Thoracic aorta (tissue), 2 donors: Measurements from ENCODE around the gene CD83. TPM values are rescaled to one million over a fixed set of nuclear protein-coding genes. Genes with fewer than 3 reads are reported as not detected.

Experiments
- ATAC-seq: fragments of 150-250 bp; one replicate; pipeline ENCODE4 v1.8.0; 2017; ENCODE audit warnings: low read depth; ENCODE audit not compliant: insufficient number of reproducible peaks, low FRiP score
- DNase-seq: peaks from one replicate; pipeline ENCODE4 v3.0.0-alpha.2; 2020; ENCODE audit warnings: low spot score
- H3K27ac ChIP-seq, 2 donors: fragments of 200-600 bp; sonication (generic); 1 replicate in 1 of 2; 2 replicates in 1 of 2; pipeline ENCODE4 v1.5.1; 2016; ENCODE audit warnings: mild to moderate bottlenecking in 2 of 2, moderate library complexity in 2 of 2
- H3K27me3 ChIP-seq: fragments of 200-600 bp; sonication (generic); replicated peaks from 2 replicates; pipeline ENCODE4 v1.6.0; 2016; ENCODE audit warnings: mild to moderate bottlenecking; ENCODE audit not compliant: insufficient read depth
- H3K36me3 ChIP-seq: fragments of 200-600 bp; sonication (generic); one replicate; pipeline ENCODE4 v1.5.1; 2016
- H3K4me1 ChIP-seq, 2 donors: fragments of 200-600 bp; sonication (generic); 1 replicate in 1 of 2; 2 replicates in 1 of 2; pipeline versions ENCODE4 v1.5.1 to v1.6.0; 2016; ENCODE audit warnings: low read depth in 2 of 2, mild to moderate bottlenecking in 1 of 2; ENCODE audit not compliant: control insufficient read depth in 1 of 2
- H3K4me3 ChIP-seq: fragments of 200-600 bp; sonication (generic); 2 replicates; pipeline ENCODE4 v1.5.1; 2016; ENCODE audit warnings: mild to moderate bottlenecking
- H3K9me3 ChIP-seq: fragments of 200-600 bp; sonication (generic); 2 replicates; pipeline ENCODE4 v1.5.1; 2016
- CTCF ChIP-seq: fragments of 200-600 bp; sonication (generic); IDR thresholded peaks from one replicate; pipeline ENCODE4 v1.5.1; 2019; ENCODE audit warnings: antibody characterized with exemption
- total RNA-seq, 2 donors: library from RNA; depleted of rRNA; stranded (reverse); fragments of >200 nt; gene quantifications; one replicate each; pipeline versions ENCODE4 v1.1.0 to v1.2.3, GENCODE V29; 2016

CD83 gene
- total RNA-seq, 2 donors from 2014 or later = 1.1 to 8.0 TPM

- H3K9me3 ChIP-seq = no peaks in the 10 kb centered on the region
- ATAC-seq (no peak), DNase-seq (no peak)
- no peaks in the 10 kb centered on the region for H3K27me3 ChIP-seq
- H3K4me1 ChIP-seq = no peaks in the 10 kb centered on the region
- no peaks in the 10 kb centered on the region for H3K36me3 ChIP-seq
- no peak overlapping the region for H3K27ac ChIP-seq
- TF ChIP-seq CTCF = no peak
- H3K4me3 ChIP-seq = no peak overlapping the region
Measured at GRCh38 chr6:14092316-14092715, 25.3 kb upstream of the CD83 start.

GRCh38 chr6:14092838-14093789 lies 24.5 kb upstream of the CD83 start:
- H3K4me3 ChIP-seq = no peak overlapping the region
- TF ChIP-seq CTCF = no peak
- no peaks in the 10 kb centered on the region for H3K4me1 ChIP-seq
- no peaks in the 10 kb centered on the region for H3K27me3 ChIP-seq
- no peaks in the 10 kb centered on the region for H3K9me3 ChIP-seq
- no peak overlapping the region for H3K27ac ChIP-seq
- ATAC-seq (no peak), DNase-seq (no peak)
- no peaks in the 10 kb centered on the region for H3K36me3 ChIP-seq

DNA sequence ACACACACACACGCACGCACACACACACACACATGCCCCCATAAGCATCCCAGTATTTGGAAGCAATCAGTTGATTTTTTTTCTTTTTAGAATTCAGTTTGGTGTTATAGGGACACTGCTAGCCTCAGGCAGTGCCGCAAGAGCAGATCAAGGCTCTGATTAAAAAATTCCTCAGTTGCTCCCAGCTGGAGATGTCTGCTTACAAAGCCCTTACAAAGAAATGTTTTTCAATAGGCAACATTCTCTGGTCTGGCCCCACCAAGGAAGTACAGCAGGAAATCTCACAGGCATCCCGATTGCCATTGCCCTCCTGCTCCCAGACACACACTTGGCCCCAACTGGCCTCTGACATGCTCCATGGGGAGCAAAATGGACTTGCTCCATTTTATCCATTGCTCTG lies 22.9 kb upstream of the CD83 start:
- H3K4me3 ChIP-seq = no peak overlapping the region
- no peaks in the 10 kb centered on the region for H3K36me3 ChIP-seq
- H3K27me3 ChIP-seq = no peaks in the 10 kb centered on the region
- ATAC-seq (no peak), DNase-seq (no peak)
- no peak overlapping the region for H3K27ac ChIP-seq
- H3K4me1 ChIP-seq = no peaks in the 10 kb centered on the region
- H3K9me3 ChIP-seq = no peaks in the 10 kb centered on the region
- TF ChIP-seq CTCF = no peak

GRCh38 chr6:14095437-14095836 lies 22.1 kb upstream of the CD83 start:
- TF ChIP-seq CTCF = no peak
- Histone ChIP-seq H3K4me1 (no peaks in the 10 kb centered on the region), H3K27me3 (no peaks in the 10 kb centered on the region), H3K36me3 (no peaks in the 10 kb centered on the region), H3K9me3 (no peaks in the 10 kb centered on the region), H3K4me3 (no peak overlapping the region), H3K27ac (no peak overlapping the region)
- DNase-seq = no peak
- no peak for ATAC-seq

DNA sequence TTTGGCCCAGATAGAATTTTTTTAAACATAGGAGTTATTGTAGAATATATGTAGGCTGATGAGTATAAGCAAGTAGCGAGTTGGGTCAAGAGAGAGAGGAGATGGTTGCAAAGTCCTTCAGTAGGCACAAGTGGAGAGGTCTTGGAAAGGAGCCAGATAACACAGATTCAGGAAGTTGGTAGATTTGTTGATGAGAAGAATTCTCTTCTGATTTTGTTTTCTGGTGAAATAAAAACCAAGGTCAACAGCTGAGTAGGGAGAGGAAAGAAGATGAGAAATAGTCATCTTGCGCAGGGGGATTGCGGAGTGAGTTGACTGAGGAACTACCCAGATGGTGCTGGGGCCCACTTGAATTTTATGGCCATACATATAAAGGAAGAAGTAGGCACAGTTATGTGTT lies 17.4 kb upstream of the CD83 start:
- H3K36me3 ChIP-seq = no peaks in the 10 kb centered on the region
- no peak overlapping the region for H3K27ac ChIP-seq
- no peaks in the 10 kb centered on the region for H3K27me3 ChIP-seq
- TF ChIP-seq CTCF = no peak
- H3K4me1 ChIP-seq = no peaks in the 10 kb centered on the region
- DNase-seq (no peak), ATAC-seq (no peak)
- H3K9me3 ChIP-seq = no peaks in the 10 kb centered on the region
- H3K4me3 ChIP-seq = no peak overlapping the region
